Myocyte (in vitro differentiated cells): ENCODE measurements around the gene LRRC32. TPM values are rescaled to one million over a fixed set of nuclear protein-coding genes. Genes with fewer than 3 reads are reported as not detected.
A peak's percentile ranks its signal among the peaks of the same experiment; 100 is the strongest.

Experiments
- DNase-seq: peaks from one replicate; pipeline ENCODE4 v3.0.0-alpha.2; 2012; ENCODE audit warnings: low read depth
- total RNA-seq: library from RNA; depleted of rRNA; stranded (reverse); fragments of >200 nt; gene quantifications from 2 replicates; pipeline ENCODE4 v1.2.3, GENCODE V29; 2014

LRRC32 gene
- total RNA-seq, 1 donor from 2014 or later, result 0.16 TPM

GRCh38 chr11:76664578-76665061 lies 5.9 kb downstream of the LRRC32 start:
- DNase-seq, result no peak

- no peak for DNase-seq
Measured at GRCh38 chr11:76663912-76664440, 6.6 kb downstream of the LRRC32 start.

GRCh38 chr11:76663486-76663810 lies 7.1 kb downstream of the LRRC32 start:
- DNase-seq, result no peak

- DNase-seq, result no peak
Measured at GRCh38 chr11:76662656-76663485, 7.7 kb downstream of the LRRC32 start.

GRCh38 chr11:76661834-76662434 lies 8.6 kb downstream of the LRRC32 start:
- DNase-seq, result no peak

- no peak for DNase-seq
Measured at GRCh38 chr11:76661306-76661751, 9.2 kb downstream of the LRRC32 start.

- DNase-seq, result no peak
Measured at GRCh38 chr11:76660533-76661305, 9.8 kb downstream of the LRRC32 start.

- DNase-seq, result no peak
Measured at GRCh38 chr11:76659672-76660532, 10.6 kb downstream of the LRRC32 start.

- DNase-seq, result no peak
Measured at GRCh38 chr11:76658651-76659650, 11.6 kb downstream of the LRRC32 start.

GRCh38 chr11:76658231-76658630 lies 12.3 kb downstream of the LRRC32 start:
- no peak for DNase-seq

- no peak for DNase-seq
Measured at GRCh38 chr11:76657187-76658170, 13.1 kb downstream of the LRRC32 start.

- DNase-seq, result no peak
Measured at GRCh38 chr11:76656571-76657081, 13.9 kb downstream of the LRRC32 start.

- no peak for DNase-seq
Measured at GRCh38 chr11:76656050-76656531, 14.5 kb downstream of the LRRC32 start.

GRCh38 chr11:76655501-76656049 lies 15.0 kb downstream of the LRRC32 start:
- DNase-seq, result no peak

GRCh38 chr11:76654980-76655379 lies 15.6 kb downstream of the LRRC32 start:
- no peak for DNase-seq

- DNase-seq, result peak; percentile 27
Measured at GRCh38 chr11:76654298-76654851, 16.2 kb downstream of the LRRC32 start.

GRCh38 chr11:76653674-76654284 lies 16.8 kb downstream of the LRRC32 start:
- DNase-seq, result peak; percentile 26
